HG03103 (cell line): ENCODE results near the gene UTP4.
A peak's percentile ranks its signal among the peaks of the same experiment; 100 is the strongest.
"Not testable (repeated sequence)": the region's sequence is repeated elsewhere in the genome, so short reads cannot be mapped to it uniquely, and the experiment has no call there.

ENCODE experiments used
- ATAC-seq: cut with Tn5 transposase; IDR thresholded peaks from one replicate; pipeline ENCODE4 v1.9.1; 2021; ENCODE audit warnings: low read depth; ENCODE audit not compliant: unreplicated experiment

Gene UTP4

DNA sequence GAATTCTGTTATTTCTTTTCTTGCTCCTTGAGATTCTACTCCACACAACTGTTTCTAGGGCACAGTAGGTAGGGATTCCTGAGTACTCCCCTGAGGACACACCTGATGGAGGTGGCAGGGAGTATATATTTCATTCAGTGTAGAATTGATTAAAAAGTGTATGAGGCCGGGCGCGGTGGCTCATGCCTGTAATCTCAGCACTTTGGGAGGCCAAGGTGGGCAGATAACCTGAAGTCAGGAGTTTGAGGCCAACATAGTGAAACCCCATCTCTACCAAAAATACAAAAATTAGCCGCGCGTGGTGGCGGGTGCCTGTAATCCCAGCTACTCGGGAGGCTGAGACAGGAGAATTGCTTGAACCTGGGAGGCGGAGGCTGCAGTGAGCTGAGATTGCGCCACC, 5.6 kb upstream of the UTP4 start:
- not testable (repeated sequence) for ATAC-seq

DNA sequence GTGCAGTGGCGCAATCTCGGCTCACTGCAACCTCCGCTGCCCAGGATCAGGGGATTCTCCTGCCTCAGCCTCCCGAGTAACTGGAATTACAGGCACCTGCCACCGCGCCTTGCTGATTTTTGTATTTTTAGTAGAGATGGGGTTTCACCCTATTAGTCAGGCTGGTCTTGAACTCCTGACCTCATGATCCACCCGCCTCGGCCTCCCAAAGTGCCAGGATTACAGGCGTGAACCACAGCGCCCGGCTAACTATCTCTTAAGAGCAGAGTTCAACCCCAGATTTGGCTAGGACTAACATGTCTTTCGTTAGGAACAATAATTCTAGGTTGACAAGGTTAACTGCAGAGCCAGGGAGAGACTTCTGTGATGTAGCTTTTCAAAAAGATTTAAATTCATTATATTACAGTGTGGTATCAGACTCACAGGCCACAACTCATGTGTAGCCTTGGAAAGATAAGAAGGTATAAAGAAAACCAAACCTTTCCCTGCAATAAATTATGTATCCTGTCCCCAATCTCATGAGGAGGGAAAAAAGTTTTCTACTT, 4.4 kb upstream of the UTP4 start:
- no peak for ATAC-seq

DNA sequence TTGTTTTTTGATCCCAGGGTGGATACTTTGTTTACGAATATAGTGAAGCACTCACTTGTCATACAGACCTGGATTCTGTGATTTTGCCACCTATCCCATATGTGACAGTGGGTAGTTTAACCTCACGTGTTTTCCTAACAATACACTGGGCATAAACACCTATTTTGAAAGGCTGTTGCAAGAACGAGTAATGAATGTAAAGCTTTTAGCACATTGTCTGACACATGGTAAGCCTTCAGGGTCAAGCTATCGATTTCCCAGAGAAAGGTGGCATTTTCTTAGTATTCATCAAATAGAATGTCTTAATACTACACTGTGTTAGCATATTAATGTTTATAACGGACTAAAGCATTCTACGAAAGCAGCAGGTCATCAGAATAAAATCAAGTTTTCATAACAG, 2.0 kb upstream of the UTP4 start:
- no peak for ATAC-seq

DNA sequence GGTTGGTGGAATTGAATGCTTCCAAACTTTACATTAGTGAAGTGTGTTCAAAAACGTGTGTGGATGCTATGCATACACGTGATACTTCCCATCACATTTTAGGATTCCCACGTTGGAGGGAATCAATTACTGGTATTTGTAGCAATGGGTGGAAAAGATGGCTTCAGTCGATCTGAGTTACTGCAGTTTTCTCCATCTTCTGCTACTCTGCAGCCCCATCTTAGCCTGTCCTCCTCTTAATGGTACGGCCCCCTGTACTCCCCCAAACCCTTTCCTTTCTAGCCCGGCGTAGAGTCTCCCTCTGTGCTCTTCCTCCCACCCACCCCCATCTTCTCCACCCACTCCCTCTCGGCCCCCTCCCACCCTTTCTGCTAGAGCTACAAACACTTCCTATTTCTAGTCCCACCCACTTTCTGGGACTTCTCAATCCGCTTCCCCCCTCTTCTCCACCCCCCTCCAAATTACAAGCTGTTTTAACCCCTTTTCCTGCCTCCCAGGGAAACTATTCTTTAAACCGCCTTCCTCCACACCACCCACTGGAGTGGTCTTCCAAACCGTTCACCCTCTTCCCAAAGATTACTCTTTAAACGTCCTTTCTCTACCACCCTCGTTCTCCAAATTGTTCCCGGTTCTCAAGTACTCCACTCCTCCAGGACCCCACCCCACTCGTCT, 1.1 kb upstream of the UTP4 start:
- no peak for ATAC-seq

DNA sequence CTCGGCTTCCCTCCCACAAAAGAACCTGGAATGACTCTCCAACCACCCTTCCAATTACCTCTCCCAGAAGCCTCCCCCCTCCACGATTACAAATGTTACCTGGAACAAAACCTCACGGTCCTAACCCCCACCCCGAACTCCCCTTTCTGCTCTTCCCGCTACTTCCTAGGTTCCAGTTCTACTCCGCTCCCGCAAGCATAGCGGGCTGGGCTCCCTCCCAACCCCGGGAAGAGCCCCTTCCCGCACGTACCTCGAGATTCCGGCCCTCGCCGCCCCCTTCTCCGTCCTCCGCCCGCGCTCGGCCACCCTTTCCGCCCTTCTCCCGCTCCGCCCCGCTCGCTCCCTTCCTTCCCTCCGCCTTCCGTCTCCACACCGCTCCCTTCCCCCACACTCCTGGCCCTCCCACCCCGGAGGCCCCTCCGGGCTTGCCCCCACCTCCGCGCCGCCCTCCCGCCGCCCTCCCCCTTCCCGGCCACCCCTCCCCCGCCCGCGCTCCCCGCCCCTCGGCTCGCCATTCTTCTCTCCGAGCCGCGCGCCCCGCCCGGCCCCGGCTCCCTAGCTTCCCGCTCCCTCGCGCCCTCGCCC, 518 bp upstream of the UTP4 start:
- ATAC-seq, result peak; percentile 28

DNA sequence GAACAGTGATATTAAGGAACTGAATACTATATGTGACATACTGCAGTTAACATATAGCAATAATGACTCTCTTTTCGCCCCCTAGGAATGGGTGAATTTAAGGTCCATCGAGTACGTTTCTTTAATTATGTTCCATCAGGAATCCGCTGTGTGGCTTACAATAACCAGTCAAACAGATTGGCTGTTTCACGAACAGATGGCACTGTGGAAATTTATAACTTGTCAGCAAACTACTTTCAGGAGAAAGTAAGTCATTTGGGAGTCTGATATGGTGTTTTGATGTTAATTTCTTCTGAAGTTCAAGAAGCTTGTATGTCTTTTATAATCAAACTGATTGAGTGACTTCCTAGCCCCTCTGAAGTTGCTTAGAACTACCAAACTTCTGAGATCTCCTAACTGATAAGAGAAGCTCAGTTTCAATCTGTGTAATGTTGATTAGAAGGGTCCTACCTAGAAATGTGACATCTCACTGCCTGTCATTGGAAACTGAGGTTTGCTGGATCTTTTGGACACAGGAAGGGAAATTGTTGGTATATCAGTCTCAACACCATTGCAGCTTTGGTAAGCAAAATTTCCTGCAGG, 1.0 kb downstream of the UTP4 start:
- no peak for ATAC-seq

DNA sequence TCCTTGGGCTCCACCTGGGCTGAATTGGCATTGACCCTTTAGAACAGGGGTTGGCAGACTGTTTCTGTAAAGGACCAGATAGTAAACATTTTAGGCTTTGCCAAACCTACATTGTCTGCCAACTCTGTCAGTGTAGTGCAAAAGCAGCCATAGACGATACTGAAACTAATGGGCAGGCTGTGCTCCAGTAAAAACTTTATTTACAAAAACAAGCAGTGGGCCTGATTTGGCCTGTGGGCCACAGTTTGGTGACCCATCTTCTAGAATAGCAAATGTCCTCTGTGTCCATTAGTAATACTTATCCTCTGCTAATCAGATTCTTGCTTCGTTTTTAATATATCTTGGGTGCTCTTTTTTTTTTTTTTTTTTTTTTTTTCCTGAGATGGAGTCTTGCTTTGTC, 6.2 kb downstream of the UTP4 start:
- ATAC-seq, result no peak

DNA sequence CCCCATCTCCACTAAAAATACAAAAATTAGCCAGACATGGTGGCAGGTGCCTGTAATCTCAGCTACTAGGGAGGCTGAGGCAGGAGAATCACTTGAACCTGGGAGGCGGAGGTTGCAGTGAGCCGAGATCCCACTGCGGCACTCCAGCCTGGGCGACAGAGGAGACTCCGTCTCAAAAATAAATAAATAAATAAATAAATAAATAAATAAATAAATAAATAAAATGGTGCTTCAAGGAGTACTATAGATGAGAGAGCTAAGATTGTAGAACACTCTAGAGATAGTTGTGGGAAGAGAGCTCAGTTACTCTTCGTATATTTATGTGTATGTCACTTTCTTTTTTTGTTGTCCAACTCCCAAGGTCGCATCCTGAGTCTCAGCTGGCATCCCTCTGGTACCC, 7.0 kb downstream of the UTP4 start:
- not testable (repeated sequence) for ATAC-seq

DNA sequence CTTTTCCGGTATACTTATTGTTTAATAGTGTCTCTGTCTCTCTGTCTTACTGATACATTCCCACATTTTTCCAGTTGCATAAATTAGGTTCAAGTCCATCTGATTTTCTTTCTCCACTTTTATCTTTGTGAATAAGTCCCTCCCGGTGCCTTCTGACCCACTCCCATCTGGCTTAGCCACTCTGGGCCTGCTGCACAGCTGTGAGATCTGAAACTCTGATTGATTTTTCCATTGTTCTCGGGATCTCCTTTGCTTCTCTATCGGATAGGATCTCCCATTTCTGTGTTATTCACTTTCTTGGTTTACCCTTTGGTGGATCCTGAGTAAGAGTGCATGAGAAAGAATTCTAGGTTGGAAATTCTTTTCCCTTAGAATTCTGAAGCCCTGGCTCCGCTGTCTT, 8.6 kb downstream of the UTP4 start:
- no peak for ATAC-seq

DNA sequence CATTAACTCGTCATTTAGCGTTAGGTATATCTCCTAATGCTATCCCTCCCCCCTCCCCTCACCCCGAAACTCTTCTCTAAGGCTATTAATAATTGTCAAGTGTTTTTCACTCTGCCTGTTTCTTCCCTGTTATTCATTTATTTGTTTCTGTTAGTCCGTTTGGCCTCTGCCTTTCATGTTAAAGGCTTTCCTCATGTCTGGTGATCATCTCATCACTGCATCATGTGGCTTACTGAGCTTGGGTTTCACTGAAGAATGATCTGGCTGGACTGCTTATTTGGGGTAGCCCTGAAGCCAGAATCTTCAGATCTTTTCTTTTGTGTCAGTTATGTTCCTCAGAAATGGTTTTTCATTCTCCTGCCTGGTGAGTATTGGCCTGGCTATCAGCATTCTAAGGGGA, 9.5 kb downstream of the UTP4 start:
- no peak for ATAC-seq

DNA sequence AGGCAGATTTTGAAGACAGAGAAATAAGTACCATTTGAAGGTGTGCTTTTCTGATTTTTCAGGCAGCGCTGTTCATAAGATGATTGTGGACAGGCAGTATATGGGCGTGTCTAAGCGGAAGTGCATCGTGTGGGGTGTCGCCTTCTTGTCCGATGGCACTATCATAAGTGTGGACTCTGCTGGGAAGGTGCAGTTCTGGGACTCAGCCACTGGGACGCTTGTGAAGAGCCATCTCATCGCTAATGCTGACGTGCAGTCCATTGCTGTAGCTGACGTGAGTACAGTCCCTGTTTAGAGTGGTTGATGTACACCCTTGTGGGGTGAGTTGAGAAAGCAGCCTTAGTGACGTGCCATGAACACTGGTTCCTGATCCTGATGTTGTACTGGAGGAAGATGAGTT, 10.7 kb downstream of the UTP4 start:
- ATAC-seq, result no peak

DNA sequence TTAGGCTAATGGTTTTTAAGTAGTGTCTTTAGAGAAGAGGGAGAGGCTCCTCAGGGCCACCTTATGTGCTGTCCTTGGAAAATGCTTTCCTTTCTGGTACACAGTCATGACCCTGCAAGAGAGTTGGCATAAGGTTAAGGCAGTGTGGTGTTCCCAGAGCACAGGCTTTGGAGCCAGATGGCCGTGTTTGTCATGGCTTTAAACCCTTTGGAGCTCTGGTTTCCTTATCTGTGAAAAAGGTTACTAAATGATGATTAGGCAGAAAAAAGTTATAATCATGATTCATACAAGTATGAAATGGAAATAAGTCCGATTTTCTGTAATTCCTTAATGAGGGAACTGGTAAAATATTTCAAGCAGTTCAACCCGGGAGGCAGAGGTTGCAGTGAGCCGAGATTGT, 13.2 kb downstream of the UTP4 start:
- no peak for ATAC-seq

DNA sequence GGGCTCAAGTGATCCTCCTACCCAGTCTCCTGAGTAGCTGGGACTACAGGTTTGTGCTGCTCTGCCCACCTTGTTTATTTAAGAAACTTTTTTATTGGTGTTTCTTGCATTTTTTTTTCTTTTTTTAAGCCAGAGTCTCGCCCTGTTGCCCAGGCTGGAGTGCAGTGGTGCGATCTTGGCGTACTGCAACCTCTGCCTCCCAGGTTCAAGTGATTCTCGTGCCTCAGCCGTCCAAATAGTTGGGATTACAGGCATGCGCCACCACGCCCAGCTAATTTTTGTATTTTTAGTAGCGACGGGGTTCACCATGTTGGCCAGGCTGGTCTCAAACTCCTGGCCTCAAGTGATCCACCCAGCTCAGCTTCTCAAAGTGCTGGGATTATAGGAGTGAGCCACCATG, 17.2 kb downstream of the UTP4 start:
- ATAC-seq, result not testable (repeated sequence)

DNA sequence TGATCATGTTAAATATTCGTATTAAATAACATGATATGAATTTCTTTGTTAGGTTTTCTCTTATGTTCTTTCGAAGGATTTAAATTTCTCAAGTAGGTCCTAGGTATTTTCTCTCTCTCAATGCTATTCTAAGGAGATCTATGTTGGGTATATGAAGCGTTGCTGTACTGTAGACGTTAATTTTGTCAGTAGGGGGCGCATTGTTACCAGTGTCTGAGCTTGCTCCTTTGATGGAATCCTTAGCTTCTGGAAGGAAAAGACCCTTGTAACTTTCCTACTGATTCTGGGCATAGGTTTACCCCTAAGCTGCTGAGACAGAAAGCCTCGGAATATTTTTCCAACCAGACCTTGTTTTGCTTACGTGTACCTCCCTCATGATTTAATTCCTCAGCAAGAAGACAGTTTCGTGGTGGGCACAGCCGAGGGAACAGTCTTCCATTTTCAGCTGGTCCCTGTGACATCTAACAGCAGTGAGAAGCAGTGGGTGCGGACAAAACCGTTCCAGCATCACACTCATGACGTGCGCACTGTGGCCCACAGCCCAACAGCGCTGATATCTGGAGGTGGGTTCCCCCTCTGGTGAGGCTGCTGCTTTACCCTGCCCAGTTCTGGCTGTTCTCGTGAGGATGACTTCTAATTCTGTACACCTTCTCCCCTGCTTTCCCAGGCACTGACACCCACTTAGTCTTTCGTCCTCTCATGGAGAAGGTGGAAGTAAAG, 17.9 kb downstream of the UTP4 start:
- ATAC-seq, result no peak

DNA sequence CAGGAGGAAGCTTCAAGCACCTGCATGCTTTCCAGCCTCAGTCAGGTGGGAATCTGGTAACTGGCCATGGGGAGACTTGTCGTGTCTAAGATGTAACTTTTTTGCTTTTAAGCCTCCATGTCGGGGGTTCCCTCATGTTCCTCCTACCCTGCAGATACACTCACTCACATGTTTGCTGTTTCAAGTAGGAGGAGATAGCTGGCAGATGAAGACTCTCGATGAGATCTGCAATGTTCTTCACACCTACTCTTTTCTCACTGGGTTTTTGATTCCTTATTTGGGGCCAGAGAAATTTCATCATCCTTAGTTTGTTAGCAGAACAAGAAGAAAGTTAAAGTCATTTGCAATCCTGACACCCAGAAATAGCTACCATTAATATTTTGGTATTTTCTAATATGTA, 24.7 kb downstream of the UTP4 start:
- ATAC-seq, result no peak

DNA sequence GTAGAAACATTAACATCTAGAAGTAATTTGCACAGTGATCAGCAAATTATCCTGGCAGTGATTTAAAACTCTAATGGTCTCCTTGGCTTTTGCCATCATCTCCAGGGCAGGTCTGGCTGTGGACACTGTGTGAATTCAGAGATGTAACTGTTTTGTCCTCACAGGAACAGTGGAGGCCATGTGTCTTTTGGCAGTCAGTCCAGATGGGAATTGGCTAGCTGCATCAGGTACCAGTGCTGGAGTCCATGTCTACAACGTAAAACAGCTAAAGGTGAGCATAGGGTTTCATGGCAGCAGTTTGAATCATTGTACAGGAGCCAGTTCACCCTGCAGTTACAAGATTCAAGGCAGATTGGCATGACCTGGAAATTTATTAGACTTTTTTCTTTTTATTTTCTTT, 27.7 kb downstream of the UTP4 start:
- ATAC-seq, result no peak

DNA sequence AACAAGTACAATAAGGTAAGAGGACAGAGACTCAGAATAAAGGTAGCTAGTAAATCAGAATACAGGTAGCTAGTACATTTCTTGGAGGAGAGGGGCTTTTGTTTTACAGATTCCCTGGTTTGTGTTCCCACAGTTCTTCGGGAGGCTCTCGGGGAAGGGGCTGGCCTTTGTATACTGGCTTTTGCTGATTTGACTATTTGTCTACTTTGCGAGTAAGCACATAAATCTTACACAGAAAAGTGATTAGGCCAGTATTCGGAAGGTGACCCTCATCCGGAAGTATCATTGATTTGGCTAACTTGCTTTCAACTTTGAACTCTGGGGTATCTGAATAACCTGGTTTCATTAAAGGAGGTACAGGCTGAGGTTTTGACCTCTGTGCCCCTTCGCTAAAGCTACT, 33.1 kb downstream of the UTP4 start:
- ATAC-seq, result no peak

DNA sequence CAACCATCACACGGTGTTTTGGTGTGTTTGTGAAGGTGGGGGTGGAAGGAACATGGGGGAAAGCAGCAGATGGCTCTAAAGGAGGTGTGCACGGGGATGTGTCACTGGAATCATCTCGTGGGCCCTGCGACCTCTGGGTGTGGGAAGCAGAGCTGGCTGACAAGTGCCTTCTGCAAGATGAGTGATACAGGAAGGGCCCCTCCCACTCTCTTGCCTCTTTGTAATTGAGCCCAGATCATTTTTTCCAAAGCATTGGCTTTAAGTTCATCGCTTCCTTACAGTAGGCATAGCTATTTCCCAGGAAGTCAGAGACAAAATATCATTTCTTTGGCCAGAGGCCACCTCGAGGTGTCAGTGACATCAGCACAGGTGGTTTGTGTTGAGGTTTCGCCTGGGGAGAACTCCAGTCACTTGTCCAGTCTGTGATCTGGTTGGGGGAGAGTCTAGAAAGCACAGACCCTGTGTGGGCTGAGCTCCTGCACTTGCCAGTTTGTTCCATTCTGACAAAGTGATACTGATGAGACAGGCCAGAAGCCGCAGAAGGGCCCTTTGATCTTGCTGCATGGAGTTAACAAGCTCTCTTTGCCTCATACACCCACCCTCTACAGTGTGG, 33.9 kb downstream of the UTP4 start:
- ATAC-seq, result no peak

DNA sequence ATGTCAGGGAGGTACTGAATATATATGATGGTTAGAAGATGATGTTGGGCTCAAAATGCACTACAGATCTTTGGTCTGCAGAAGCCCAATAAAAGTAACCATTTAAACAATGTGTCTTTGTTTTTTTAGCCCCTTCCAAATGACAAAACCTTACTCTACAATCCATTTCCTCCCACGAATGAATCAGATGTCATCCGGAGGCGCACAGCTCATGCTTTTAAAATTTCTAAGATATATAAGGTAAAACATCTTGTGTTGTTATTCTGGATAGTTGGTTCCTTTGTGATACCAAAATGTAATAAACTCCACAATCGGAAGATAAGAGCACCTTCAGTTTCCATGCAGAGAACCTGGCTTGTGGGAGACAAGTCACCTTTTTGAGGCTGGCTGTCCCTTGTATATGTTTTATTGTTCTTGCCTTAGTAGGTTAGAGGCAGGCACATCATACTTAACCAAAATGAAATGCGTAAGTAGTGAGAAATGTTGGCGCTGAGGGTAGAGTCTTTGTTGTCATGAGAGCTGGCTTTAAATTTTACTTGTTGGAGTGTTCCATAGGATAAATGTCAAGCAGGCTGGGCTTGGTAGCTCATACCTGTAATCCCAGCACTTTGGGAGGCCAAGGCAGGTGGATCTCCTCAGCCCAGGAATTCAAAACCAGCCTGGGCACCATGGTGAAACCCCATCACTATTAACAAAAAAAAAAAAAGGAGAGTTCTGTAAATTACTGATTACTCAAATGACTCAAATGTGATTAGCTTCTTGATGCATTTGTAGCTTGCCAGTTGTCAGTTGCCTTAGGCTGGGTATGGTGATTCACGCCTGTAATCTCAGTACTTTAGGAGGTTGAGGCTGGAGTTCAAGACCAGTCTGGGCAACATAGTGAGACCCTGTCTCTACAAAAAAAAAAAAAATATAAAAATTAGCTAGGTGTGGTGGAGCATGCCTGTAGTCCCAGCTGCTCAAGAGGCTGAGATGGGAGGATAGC, 34.8 kb downstream of the UTP4 start:
- ATAC-seq, result no peak

DNA sequence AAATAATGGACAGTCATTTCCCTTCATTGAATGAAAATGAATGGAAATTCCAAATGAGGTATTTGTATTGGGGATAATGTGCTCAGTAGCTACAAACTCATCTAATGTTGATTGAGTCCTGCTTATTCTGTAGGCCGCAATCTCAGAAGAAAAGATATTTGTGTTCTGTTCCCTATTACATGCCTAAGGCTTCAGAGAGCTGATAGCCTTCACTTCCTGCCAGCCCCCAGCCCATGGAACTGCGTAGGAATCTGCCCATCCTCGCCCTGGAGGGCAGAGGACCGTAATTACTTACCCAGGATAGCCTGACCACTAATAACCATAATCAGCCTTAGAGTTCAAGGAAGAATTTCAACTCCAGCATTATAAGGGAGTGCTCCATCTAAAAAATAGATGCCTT, 36.6 kb downstream of the UTP4 start:
- ATAC-seq, result no peak
